Endodermal cell (in vitro differentiated cells): Measurements from ENCODE around the gene WNT8B. TPM values are rescaled to one million over a fixed set of nuclear protein-coding genes. Genes with fewer than 3 reads are reported as not detected.

ENCODE experiments used
- DNase-seq: peaks from one replicate; pipeline ENCODE4 v3.0.0-alpha.2; 2017
- H3K27ac ChIP-seq: 2 replicates; pipeline ENCODE4 v1.5.1; 2013; ENCODE audit warnings: mild to moderate bottlenecking, low read depth, low read length, moderate library complexity
- H3K27me3 ChIP-seq: 2 replicates; pipeline ENCODE4 v1.6.1; 2013; ENCODE audit warnings: mild to moderate bottlenecking, low read length, moderate library complexity; ENCODE audit not compliant: insufficient read depth, control insufficient read depth, poor library complexity, severe bottlenecking
- H3K36me3 ChIP-seq: 2 replicates; pipeline ENCODE4 v1.7.0; 2013; ENCODE audit warnings: mild to moderate bottlenecking, low read length, moderate library complexity; ENCODE audit not compliant: control insufficient read depth, insufficient read depth
- H3K4me1 ChIP-seq: one replicate; pipeline ENCODE4 v1.7.0; 2013; ENCODE audit warnings: low read length; ENCODE audit not compliant: control insufficient read depth, insufficient read depth
- H3K4me3 ChIP-seq: 2 replicates; pipeline ENCODE4 v1.5.1; 2013; ENCODE audit warnings: mild to moderate bottlenecking, low read length, moderate library complexity
- H3K9ac ChIP-seq: 2 replicates; pipeline ENCODE4 v1.6.1; 2013; ENCODE audit warnings: mild to moderate bottlenecking, low read length, moderate library complexity; ENCODE audit not compliant: poor library complexity, severe bottlenecking; ENCODE audit errors: extremely low read depth
- H3K9me3 ChIP-seq: 2 replicates; pipeline ENCODE4 v1.6.1; 2013; ENCODE audit warnings: mild to moderate bottlenecking, low read length, moderate library complexity; ENCODE audit not compliant: control insufficient read depth
- H3K27ac Mint-ChIP-seq: 2 replicates; pipeline ENCODE4 v1.8.0; 2020; ENCODE audit warnings: mixed read lengths
- H3K27me3 Mint-ChIP-seq: 2 replicates; pipeline ENCODE4 v1.8.0; 2021; ENCODE audit warnings: mild to moderate bottlenecking, mixed read lengths; ENCODE audit not compliant: insufficient read depth
- H3K36me3 Mint-ChIP-seq: 2 replicates; pipeline ENCODE4 v1.8.0; 2020; ENCODE audit warnings: low read depth, mixed read lengths
- H3K4me1 Mint-ChIP-seq: 2 replicates; pipeline ENCODE4 v1.8.0; 2020; ENCODE audit warnings: mixed read lengths
- H3K4me3 Mint-ChIP-seq: 2 replicates; pipeline ENCODE4 v1.8.0; 2020; ENCODE audit warnings: mild to moderate bottlenecking, moderate library complexity, mixed read lengths
- H3K9me3 Mint-ChIP-seq: 2 replicates; pipeline ENCODE4 v1.8.0; 2020; ENCODE audit warnings: mild to moderate bottlenecking, mixed read lengths
- CTCF ChIP-seq: fragments of 200-600 bp; sonication (generic); conservative IDR thresholded peaks from 2 replicates; pipeline ENCODE4 v1.5.0; 2021; ENCODE audit warnings: antibody characterized with exemption, mild to moderate bottlenecking
- WGBS, 2 experiments: methylation state at CpG; one replicate each; pipeline versions ENCODE4 v1.1.5 to v1.1.7; 2013; ENCODE audit warnings: missing lambda C conversion rate in 2 of 2, mixed read lengths in 1 of 2; ENCODE audit not compliant: insufficient coverage in 1 of 2, insufficient read length in 1 of 2; 5-methylcytosine and 5-hydroxymethylcytosine counted together
- total RNA-seq, 2 donors: library from RNA; stranded (reverse); fragmentation: NEBNext Ultra II Directional in 1 of 2; extraction: Animal tissue kit (Norgen Biotek cat#: 25700) in 1 of 2; gene quantifications; 2 replicates in 1 of 2; 3 replicates in 1 of 2; pipeline ENCODE4 v1.2.1, GENCODE V29; 2021

Gene WNT8B
- total RNA-seq, 2 donors from 2014 or later = 0.13 TPM; not detected in 1

GRCh38 chr10:100502926-100503494, 40.2 kb downstream of the WNT8B start:
- Mint-ChIP-seq H3K27me3 (peaks cover 96% of the 10 kb centered on the region), H3K9me3 (no peaks in the 10 kb centered on the region), H3K27ac (no peak overlapping the region), H3K4me3 (no peak overlapping the region), H3K4me1 (no peaks in the 10 kb centered on the region), H3K36me3 (peaks cover 5% of the 10 kb centered on the region)
- Histone ChIP-seq H3K4me3 (no peak overlapping the region), H3K9ac (no peak overlapping the region), H3K36me3 (no peaks in the 10 kb centered on the region), H3K9me3 (no peaks in the 10 kb centered on the region), H3K27ac (no peak overlapping the region), H3K27me3 (peaks cover 95% of the 10 kb centered on the region), H3K4me1 (no peaks in the 10 kb centered on the region)
- WGBS, 2 experiments = 86 to 93% methylated on average over 1 of the region's 1 CpG
- DNase-seq = no peak
- TF ChIP-seq CTCF = no peak

- no peaks in the 10 kb centered on the region for H3K4me1 ChIP-seq
- peaks cover 5% of the 10 kb centered on the region for H3K36me3 Mint-ChIP-seq
- WGBS, 2 experiments = 82 to 91% methylated on average over 5 of the region's 5 CpGs
- H3K4me3 ChIP-seq = no peak overlapping the region
- H3K27ac ChIP-seq = peak overlapping the region; percentile 48
- H3K4me3 Mint-ChIP-seq = no peak overlapping the region
- no peak overlapping the region for H3K27ac Mint-ChIP-seq
- no peak overlapping the region for H3K9ac ChIP-seq
- H3K9me3 Mint-ChIP-seq = no peaks in the 10 kb centered on the region
- DNase-seq = no peak
- peaks cover 96% of the 10 kb centered on the region for H3K27me3 Mint-ChIP-seq
- H3K27me3 ChIP-seq = peaks cover 94% of the 10 kb centered on the region
- no peaks in the 10 kb centered on the region for H3K36me3 ChIP-seq
- no peaks in the 10 kb centered on the region for H3K4me1 Mint-ChIP-seq
- H3K9me3 ChIP-seq = no peaks in the 10 kb centered on the region
- no peak for TF ChIP-seq CTCF
Observed at GRCh38 chr10:100504096-100504495, 41.3 kb downstream of the WNT8B start.

GRCh38 chr10:100505164-100505563, 42.4 kb downstream of the WNT8B start:
- no peak for DNase-seq
- Mint-ChIP-seq H3K4me3 (no peak overlapping the region), H3K27ac (no peak overlapping the region), H3K4me1 (no peaks in the 10 kb centered on the region), H3K36me3 (peaks cover 5% of the 10 kb centered on the region), H3K27me3 (peaks cover 96% of the 10 kb centered on the region), H3K9me3 (no peaks in the 10 kb centered on the region)
- Histone ChIP-seq H3K9ac (no peak overlapping the region), H3K27ac (peak overlapping the region; percentile 51), H3K4me3 (no peak overlapping the region), H3K27me3 (peaks cover 94% of the 10 kb centered on the region), H3K4me1 (no peaks in the 10 kb centered on the region), H3K9me3 (no peaks in the 10 kb centered on the region), H3K36me3 (no peaks in the 10 kb centered on the region)
- TF ChIP-seq CTCF = no peak
- 93% methylated on average over 2 of the region's 2 CpGs; no CpG with 5 or more reads in 1 of the 2 experiments for WGBS, 2 experiments
